Breast epithelium (tissue), 3 donors: ENCODE measurements around the gene GDNF.

Experiments used
- POLR2A ChIP-seq: fragments of 450-650 bp; IDR thresholded peaks from one replicate; pipeline ENCODE4 v1.6.1; 2016; ENCODE audit warnings: antibody characterized with exemption, mild to moderate bottlenecking, moderate library complexity
- POLR2AphosphoS5 ChIP-seq, 3 donors: sonication (generic); formaldehyde crosslinking; IDR thresholded peaks; one replicate each; pipeline ENCODE4 v1.6.1; 2017; ENCODE audit warnings: antibody characterized with exemption in 3 of 3
- TF ChIP-seq, protein P1 (sequence below), 3 donors: fragments of 450-650 bp; IDR thresholded peaks; one replicate each; pipeline ENCODE4 v1.5.1; 2016 to 2017; ENCODE audit warnings: antibody characterized with exemption in 3 of 3, mild to moderate bottlenecking in 3 of 3, moderate library complexity in 3 of 3

DNA sequence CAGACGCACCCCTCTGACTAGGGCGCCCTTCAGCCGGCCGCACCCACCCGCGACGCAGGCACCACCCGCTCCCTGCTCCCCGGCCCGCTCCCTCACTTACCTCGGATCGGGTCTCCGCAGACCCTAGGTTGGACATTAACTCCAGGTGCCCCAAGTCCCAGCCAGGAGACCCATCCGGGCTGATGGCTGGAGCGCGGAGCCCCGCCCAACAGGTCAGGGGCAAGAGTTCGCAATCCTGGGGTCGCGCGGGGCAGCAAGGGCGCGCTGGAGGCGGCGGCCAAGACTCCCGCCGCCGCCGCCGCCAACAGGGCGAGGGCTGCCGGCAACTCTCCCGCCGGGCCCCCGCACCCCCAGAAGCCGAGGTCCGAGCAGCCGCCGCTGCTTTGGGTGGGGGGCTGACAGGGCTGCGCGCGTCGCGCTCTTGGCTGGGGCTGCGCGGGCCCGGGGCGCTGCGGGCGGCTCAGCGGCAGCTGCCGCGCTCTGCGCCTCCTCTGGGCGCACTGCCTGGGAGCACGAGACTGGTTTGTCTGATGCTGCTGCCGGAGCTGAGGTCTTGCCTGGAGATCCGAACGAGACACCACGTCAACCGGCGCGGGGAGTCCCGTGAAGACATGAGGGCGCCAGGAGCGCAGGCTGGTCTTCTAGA lies at the start of gene GDNF:
- no peak for TF ChIP-seq POLR2A
- TF ChIP-seq, protein P1, sequence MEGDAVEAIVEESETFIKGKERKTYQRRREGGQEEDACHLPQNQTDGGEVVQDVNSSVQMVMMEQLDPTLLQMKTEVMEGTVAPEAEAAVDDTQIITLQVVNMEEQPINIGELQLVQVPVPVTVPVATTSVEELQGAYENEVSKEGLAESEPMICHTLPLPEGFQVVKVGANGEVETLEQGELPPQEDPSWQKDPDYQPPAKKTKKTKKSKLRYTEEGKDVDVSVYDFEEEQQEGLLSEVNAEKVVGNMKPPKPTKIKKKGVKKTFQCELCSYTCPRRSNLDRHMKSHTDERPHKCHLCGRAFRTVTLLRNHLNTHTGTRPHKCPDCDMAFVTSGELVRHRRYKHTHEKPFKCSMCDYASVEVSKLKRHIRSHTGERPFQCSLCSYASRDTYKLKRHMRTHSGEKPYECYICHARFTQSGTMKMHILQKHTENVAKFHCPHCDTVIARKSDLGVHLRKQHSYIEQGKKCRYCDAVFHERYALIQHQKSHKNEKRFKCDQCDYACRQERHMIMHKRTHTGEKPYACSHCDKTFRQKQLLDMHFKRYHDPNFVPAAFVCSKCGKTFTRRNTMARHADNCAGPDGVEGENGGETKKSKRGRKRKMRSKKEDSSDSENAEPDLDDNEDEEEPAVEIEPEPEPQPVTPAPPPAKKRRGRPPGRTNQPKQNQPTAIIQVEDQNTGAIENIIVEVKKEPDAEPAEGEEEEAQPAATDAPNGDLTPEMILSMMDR (IDR thresholded peaks at IDR 0.05), result no peak
- no peak for TF ChIP-seq POLR2AphosphoS5 (IDR thresholded peaks at IDR 0.05)
